Suprapubic skin (tissue), 3 donors: Measurements from ENCODE around the gene CASK.

ENCODE experiments used
- CTCF ChIP-seq, 2 donors: fragments of 200-600 bp in 1 of 2; fragments of 450-650 bp in 1 of 2; sonication (generic) in 1 of 2; IDR thresholded peaks; one replicate each; pipeline ENCODE4 v1.5.1; 2016 to 2019; ENCODE audit warnings: antibody characterized with exemption in 2 of 2, mild to moderate bottlenecking in 1 of 2, moderate library complexity in 1 of 2
- POLR2A ChIP-seq, 2 donors: fragments of 450-650 bp; IDR thresholded peaks; one replicate each; pipeline ENCODE4 v1.6.1; 2017; ENCODE audit warnings: antibody characterized with exemption in 2 of 2, mild to moderate bottlenecking in 2 of 2, moderate library complexity in 2 of 2

- TF ChIP-seq CTCF (IDR thresholded peaks at IDR 0.05), result no peak
- no peak for TF ChIP-seq POLR2A (IDR thresholded peaks at IDR 0.05)
These were observed 206.4 kb downstream of the CASK start for GRCh38 chrX:41716767-41717473.
